Limb (tissue), 2 donors: Measurements from ENCODE around the gene STOX1.
"Not testable (repeated sequence)": the region's sequence is repeated elsewhere in the genome, so short reads cannot be mapped to it uniquely, and the experiment has no call there.

Experiments used
- DNase-seq, 2 donors: peaks; one replicate each; pipeline ENCODE4 v3.0.0-alpha.2; 2016; ENCODE audit errors: extremely low spot score in 2 of 2

The STOX1 gene

DNA sequence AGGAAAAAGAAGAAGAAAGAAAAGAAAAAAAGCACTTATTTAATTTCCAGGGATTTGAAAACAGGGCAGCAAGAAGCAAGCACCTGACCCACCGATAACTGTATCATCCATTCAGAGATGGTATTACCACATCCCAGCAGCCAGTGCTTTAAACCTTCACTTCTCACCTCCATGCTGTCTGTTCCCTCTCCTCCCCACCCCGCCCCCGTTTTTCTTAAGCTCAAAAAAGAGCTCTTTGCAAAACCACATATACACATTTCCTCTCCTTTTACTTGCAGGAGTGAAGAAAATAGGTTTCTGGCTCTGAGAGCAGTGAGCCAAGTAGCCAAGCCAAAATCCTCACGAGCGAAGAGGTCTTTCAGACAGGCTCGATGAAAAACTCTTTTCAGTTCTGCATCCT, 2.2 kb downstream of the STOX1 start:
- DNase-seq = no peak

- DNase-seq = no peak
Observed at GRCh38 chr10:68829952-68830351, 2.6 kb downstream of the STOX1 start.

- DNase-seq = no peak
Observed at GRCh38 chr10:68831961-68832455, 4.7 kb downstream of the STOX1 start.

GRCh38 chr10:68832601-68833000, 5.3 kb downstream of the STOX1 start:
- no peak for DNase-seq

GRCh38 chr10:68837626-68838322, 10.4 kb downstream of the STOX1 start:
- no peak for DNase-seq

DNA sequence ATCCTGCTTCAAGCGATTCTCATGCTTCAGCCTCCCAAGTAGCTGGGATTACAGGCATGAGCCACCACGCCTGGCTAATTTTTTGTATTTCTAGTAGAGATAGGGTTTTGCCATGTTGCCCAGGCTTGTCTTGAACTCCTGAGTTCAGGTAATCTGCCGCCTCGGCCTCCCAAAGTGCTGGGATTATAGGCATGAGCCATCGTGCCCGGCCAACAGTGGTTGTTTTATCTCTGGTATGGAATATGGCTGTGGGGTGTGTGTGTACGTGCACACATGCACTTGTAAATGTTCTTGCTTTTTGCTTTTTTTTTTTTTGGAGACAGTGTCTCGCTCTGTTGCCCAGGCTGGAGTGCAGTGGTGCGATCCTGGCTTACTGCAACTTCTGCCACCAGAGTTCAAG, 13.3 kb downstream of the STOX1 start:
- DNase-seq = not testable (repeated sequence)

DNA sequence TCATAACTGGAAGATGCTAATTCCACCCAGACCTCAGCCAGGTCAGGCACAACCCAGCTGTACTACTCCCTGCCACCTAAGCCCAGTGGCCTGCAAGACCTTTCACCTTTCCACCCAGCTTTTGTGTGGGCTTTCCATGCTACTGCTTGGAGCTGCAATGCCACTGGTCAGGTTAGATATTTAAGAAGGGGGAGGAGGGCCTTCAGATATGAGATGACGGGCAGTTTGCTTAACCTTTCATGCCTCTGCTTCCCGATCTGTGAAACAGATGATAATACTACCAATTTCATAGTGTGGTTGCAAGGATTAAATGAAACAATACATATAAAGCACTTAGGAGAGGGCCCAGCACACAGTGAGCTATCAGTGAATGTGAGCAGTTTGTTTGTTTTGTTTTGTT, 20.9 kb downstream of the STOX1 start:
- no peak for DNase-seq

DNA sequence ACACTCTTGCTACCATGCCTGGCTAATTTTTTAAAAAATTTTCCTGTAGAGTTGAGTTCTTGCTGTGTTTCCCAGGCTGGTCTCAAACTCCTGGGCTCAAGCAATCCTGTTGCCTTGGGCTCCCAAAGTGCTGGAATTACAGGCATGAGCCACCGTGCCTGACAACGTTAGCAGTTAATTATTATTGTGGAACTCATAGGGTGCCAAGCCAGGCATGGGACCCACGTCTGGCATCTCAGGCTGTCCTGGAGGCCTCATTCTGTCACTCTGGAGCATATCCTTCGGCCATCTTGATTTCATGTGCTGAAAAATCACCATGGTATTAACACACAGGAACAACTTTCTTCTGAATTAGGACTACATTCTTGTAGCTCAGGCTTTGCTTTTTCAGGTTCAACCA, 21.5 kb downstream of the STOX1 start:
- no peak for DNase-seq

- DNase-seq = no peak
Observed at GRCh38 chr10:68856352-68856751, 29.0 kb downstream of the STOX1 start.

GRCh38 chr10:68857005-68857404, 29.7 kb downstream of the STOX1 start:
- DNase-seq = no peak

DNA sequence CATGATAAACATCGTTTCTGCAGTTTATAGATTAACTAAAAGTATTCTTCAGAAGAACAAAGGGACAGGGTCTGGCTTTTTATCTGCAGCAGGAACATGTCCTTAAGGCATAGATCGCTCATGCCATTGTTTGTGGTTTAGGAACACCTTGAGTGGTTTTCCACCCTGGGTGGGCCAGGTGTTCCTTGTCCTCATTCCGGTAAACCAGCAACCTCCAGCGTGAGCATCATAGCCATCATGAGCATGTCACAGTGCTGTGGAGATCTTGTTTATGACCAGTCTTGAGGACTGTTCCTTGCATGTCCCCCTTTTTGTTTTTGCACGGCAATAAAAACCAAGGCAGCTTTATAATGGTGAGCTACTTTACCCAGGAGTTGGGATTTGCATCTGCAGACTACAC, 33.9 kb downstream of the STOX1 start:
- no peak for DNase-seq

GRCh38 chr10:68864611-68865010, 37.3 kb downstream of the STOX1 start:
- DNase-seq = no peak

DNA sequence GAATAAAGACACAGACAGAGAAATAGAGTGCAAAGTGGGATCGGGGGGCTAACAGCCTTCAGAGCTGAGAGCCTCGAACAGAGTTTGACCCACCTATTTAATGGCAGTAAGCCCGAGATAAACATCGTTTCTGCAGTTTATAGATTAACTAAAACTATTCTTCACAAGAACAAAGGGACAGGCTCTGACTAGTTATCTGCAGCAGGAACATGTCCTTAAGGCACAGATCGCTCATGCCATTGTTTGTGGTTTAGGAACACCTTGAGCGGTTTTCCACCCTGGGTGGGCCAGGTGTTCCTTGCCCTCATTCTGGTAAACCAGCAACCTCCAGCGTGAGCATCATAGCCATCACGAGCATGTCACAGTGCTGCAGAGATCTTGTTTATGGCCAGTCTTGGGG, 40.8 kb downstream of the STOX1 start:
- DNase-seq = not testable (repeated sequence)

DNA sequence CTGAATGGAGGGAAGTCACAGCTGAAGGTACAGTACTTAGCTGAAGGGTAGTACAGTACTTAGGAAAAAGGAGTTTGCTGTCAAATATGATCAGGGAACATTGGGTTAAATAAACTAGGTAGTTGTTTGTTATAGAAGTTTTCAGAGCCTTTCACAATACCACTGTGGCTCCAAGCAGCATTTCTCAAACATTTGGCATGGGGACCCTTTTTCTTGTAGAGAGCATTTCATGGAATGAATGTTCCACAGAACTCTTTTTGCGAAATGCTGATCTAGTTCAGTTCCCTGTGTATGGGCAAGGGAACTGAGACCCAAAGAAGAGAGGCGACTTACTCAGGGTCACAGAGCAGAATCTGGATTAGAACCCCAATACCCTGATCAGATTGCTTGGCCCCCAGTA, 42.3 kb downstream of the STOX1 start:
- DNase-seq = no peak

DNA sequence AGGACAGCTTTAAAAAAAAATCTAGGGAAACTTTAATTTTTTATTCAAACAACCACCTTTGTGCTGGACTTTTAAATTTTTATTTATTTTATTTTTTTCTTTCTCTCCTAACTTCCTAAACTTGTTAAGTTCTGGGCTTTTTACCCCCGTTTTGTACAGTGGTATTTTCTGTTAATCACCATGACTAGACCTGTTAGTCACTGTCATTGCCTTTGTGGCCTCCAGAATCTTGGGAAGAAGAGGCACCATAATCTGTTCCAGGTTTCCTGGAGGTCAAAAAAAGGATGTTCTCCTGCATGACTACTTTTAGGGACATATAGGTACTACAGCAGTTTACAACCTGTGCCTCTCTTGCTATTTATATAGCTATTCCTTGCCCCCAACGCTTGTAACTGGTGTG, 42.7 kb downstream of the STOX1 start:
- no peak for DNase-seq

GRCh38 chr10:68870545-68871104, 43.3 kb downstream of the STOX1 start:
- DNase-seq = no peak

DNA sequence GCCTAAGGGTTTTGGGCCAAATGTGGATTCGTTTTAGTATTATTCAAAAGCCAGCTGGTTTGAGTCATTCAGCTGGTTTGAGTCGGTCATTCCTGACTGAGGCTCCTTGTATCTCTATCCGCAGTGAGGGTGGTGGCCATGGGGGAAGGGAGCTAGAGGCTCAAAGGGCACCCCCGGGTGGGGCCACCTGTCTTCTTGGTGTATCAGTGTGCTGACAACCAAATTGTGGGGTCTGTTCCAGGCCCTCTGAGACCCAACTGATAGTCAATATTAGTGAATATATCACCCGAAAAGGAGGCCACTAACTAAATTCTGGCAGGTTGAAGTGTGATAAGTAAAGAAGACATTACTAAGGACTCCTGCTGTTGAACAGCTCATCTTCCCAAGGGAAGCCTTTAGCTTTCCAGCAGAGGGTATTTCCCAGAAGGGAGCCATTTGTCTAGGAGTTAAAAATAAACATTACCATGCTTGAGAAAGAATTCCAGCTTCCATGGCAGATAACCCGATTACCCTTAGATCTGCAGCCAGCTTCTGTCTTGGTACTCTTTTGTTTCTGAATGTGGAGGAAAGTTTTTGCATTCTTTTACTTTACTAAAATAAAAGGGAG, 43.9 kb downstream of the STOX1 start:
- DNase-seq = peak in 1 of 2 donors; percentile 34

GRCh38 chr10:68871731-68872342, 44.5 kb downstream of the STOX1 start:
- peak in 1 of 2 donors; percentile 84 for DNase-seq

DNA sequence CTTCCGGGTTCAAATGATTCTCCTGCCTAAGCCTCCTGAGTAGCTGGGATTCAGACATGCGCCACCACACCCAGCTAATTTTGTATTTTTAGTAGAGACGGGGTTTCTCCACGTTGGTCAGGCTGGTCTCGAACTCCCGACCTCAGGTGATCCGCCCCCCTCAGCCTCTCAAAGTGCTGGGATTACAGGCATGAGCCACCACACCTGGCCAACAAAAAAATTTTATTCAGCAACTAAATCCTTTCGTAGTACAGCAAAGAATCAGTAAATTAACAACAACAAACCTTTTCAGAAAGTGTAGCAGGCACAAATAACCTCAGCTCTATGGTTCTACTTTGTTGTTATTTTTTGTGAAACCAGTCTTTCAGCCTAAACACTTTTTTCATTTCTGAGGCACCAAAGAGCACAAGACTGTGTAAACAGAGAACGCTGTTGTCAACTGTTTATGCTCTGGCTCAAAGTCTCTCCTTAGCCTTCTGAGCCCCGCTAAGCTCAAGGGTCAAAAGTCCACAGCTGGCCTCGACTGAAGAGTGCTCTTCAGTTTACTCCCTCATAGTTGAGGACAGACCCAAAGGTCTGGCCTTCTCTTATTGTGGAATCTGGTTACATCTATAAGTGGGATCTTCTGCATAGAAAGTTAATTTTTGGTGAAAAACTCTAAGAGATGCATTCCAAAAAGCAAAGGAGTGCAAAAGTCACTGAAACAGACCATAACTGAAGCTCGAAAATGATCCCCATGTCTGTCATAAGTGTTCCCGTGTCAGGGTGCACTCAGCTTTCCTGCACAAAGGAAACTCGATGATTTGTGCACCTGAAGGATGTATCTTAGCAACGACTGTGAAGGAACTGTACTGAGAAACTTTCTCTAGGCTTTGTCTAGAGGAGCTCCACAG, 49.2 kb downstream of the STOX1 start:
- no peak for DNase-seq

DNA sequence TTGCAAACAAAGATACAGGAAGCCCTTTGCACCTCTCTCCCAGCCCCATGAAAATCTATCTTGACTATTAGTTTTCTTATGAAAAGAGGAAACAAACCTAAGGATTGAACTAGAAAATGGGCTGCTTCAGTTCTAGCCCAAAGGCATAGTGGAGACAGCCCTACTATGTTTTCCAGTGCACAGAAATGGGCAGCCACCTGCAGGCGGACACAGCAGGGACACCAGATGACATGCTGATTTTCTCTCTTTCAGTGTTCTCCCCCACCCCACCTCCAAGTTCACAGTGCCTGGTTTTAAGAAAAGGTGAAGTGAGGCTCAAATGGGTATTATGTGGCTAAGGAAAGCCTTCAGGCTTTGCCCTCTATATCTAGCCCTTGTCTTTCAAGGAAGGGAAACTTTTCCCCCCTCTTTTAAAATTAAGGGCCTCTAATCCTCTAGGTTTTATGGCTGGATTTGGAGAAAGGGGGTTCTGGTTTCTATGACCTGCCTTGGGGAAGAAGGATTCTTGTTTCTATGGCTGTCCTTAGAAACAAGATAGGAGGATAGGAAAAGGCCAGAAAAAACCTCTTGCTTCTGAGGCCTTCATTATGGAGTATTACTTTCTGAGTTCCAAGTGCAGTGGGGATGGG, 50.3 kb downstream of the STOX1 start:
- no peak for DNase-seq

- no peak for DNase-seq
Observed at GRCh38 chr10:68878496-68878895, 51.2 kb downstream of the STOX1 start.
